BE2C (cell line): ENCODE results near the gene DCXR.

Experiments
- DNase-seq: peaks from one replicate; pipeline ENCODE4 v3.0.0-alpha.2; 2020
- H3K27me3 ChIP-seq: fragments of 250-450 bp; sonication (Bioruptor Pico); 2 replicates; pipeline ENCODE4 v1.5.1; 2020; ENCODE audit warnings: mild to moderate bottlenecking
- H3K36me3 ChIP-seq: fragments of 250-450 bp; sonication (Bioruptor Pico); 2 replicates; pipeline ENCODE4 v1.5.1; 2020; ENCODE audit warnings: mild to moderate bottlenecking
- H3K4me1 ChIP-seq: fragments of 250-450 bp; sonication (Bioruptor Pico); 2 replicates; pipeline ENCODE4 v1.5.1; 2020
- H3K4me3 ChIP-seq: 2 replicates; pipeline ENCODE4 v1.5.1; 2011; ENCODE audit warnings: low read depth, low read length
- H3K9me3 ChIP-seq: fragments of 250-450 bp; sonication (Bioruptor Pico); 2 replicates; pipeline ENCODE4 v1.5.1; 2020
- TF ChIP-seq, protein P1 (sequence below): IDR thresholded peaks from 2 replicates; pipeline ENCODE4 v1.5.1; 2012; ENCODE audit warnings: mild to moderate bottlenecking, low read depth, low read length

Gene DCXR

DNA sequence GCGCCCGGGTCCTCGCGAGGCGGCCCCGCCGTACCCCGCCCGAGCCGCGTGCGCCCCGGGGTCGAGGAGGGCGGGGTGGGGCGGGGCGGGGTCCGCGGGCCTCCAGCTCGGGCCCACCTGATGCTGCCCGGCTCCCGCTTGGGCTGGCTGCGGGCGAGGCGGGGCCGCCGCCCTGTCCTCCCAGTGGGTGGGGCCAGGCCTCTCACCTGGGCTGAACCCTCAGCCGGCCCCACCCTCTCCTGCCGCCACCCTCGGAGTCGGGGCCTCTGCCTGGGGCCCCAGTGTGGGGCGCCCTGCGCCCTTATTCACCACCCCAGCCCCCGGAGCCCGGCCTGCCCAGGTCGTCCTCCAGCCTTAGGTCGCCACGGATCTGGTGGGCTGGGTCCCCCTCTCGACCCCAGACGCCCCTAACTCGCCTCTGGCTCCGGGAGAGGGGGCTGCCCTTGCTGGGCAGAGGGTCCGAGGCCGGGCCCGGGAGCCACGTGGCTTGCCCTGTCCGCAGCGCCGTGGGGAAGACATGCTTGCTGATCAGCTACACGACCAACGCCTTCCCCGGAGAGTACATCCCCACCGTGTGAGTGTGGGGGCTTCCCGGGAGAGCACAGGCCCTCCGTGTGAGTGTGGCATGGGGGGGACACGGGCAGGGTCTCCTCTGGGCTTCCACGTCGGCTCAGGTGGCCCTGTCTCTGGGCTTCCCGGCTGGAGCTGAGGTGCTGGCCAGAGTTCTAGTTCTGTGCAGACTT lies 5.4 kb downstream of the DCXR start:
- Histone ChIP-seq H3K4me1 (no peaks in the 10 kb centered on the region), H3K9me3 (no peaks in the 10 kb centered on the region), H3K36me3 (0 out of 2 replicates have a peak, but pooled peaks cover 2% of the 10 kb centered on the region), H3K4me3 (peak overlapping the region; percentile 69), H3K27me3 (no peaks in the 10 kb centered on the region)
- DNase-seq = no peak
- TF ChIP-seq, protein P1, sequence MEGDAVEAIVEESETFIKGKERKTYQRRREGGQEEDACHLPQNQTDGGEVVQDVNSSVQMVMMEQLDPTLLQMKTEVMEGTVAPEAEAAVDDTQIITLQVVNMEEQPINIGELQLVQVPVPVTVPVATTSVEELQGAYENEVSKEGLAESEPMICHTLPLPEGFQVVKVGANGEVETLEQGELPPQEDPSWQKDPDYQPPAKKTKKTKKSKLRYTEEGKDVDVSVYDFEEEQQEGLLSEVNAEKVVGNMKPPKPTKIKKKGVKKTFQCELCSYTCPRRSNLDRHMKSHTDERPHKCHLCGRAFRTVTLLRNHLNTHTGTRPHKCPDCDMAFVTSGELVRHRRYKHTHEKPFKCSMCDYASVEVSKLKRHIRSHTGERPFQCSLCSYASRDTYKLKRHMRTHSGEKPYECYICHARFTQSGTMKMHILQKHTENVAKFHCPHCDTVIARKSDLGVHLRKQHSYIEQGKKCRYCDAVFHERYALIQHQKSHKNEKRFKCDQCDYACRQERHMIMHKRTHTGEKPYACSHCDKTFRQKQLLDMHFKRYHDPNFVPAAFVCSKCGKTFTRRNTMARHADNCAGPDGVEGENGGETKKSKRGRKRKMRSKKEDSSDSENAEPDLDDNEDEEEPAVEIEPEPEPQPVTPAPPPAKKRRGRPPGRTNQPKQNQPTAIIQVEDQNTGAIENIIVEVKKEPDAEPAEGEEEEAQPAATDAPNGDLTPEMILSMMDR = no peak

DNA sequence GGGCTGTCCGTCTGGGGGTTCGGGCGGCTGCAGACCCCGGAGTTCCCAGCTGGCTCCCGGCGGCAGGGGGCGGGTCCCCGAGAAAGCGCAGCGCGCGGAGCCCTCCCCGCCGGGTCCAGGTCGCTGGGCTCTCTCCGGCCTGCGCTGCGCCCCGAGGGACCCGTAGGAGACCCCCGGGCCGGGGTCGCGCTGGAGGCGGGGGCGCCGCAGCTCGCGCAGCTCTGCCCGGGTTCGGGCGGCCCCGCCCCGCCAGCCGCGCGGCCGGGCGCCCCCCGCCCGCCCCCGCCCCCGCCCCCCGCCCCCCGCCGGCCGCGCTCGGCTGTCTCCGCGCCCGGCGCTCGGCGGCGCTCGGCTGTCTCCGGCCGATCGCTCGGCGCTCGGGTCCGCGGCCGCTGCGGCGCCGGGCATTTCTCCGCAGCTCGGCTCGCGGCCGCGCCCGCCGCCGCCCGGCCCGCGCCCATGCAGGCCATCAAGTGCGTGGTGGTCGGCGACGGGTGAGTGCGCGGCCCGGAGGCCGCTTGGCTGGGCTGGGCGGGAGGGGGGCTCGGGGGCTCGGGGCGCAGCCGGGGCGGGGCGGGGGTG lies 6.1 kb downstream of the DCXR start, which contains the start of gene RAC3:
Gene RAC3, plus strand, starts transcription at position 376 of the 582 bp plus-strand sequence. Its CDS starts 84 bp downstream, at position 460.
- peak within 1 kb of the TSS; percentile 69 for H3K4me3 ChIP-seq
- H3K27me3 ChIP-seq = no peaks in the 10 kb centered on the region
- 0 out of 2 replicates have a peak, but pooled peaks cover 2% of the 10 kb centered on the region for H3K36me3 ChIP-seq
- TF ChIP-seq, protein P1 = no peak
- H3K4me1 ChIP-seq = no peaks in the 10 kb centered on the region
- no peaks in the 10 kb centered on the region for H3K9me3 ChIP-seq
- DNase-seq = peak; percentile 72

DNA sequence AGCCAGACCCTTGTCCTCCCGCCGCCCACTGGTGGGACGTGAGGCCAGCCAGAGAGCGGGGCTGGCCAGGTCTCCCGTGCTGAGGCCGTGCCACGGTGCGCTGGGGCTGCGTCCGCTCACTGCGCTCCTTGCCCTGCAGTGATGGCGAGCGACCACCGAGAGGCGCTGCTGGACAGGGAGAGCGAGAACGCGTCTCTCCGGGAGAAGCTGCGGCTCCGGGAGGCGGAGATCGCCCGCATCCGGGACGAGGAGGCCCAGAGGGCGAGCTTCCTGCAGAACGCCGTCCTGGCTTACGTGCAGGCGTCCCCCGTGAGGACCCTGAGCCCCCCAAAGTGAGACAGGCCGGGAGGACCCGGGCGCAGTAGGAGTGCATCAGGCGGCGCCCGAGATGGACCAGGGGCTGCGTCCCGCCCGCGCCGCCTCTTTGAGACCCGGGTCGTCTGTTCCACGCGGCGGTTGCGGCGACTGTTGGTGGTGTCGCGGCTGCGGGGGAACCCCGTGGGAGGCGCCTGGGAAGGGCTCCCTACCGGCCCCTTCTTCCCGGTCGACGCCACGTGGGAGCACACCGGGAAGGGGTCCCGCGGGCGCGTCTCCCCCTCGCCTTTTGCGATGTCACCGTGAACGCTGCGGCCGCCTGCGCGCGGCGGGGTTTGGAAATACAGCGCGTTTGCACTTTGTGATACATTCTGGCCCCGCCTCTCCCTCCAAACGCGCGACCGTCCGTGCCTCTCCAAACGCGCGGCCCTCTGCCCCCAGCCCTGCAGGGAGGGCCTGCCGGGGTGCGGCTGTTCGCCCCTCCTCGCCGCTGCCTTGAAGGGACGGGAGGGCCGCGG lies 6.8 kb downstream of the DCXR start:
- Histone ChIP-seq H3K36me3 (no peaks in the 10 kb centered on the region), H3K4me1 (no peaks in the 10 kb centered on the region), H3K9me3 (no peaks in the 10 kb centered on the region), H3K27me3 (no peaks in the 10 kb centered on the region), H3K4me3 (peak overlapping the region; percentile 66)
- TF ChIP-seq, protein P1 = peak; percentile 45
- peak; percentile 93 for DNase-seq

DNA sequence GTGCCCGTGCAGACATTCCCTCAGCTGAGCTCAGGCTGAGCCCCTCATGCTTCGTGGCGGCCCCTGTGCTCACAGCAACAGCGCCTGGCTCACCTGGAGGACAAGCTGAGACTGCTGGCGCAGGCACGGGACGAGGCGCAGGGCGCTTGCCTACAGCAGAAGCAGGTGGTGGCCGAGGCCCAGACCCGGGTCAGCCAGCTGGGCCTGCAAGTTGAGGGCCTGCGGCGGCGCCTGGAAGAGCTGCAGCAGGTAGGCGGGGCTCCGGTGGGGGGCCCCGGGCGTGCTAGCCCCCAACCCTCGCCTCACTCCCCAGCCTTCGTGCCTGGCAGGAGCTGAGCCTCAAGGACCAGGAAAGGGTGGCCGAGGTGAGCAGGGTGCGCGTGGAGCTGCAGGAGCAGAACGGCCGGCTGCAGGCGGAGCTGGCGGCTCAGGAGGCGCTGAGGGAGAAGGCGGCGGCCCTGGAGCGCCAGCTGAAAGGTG lies 7.5 kb downstream of the DCXR start:
- H3K36me3 ChIP-seq = no peaks in the 10 kb centered on the region
- H3K9me3 ChIP-seq = no peaks in the 10 kb centered on the region
- no peaks in the 10 kb centered on the region for H3K4me1 ChIP-seq
- H3K27me3 ChIP-seq = no peaks in the 10 kb centered on the region
- no peak for DNase-seq
- TF ChIP-seq, protein P1 = no peak
- no peak overlapping the region; the same call in 1 of the 2 replicates for H3K4me3 ChIP-seq

DNA sequence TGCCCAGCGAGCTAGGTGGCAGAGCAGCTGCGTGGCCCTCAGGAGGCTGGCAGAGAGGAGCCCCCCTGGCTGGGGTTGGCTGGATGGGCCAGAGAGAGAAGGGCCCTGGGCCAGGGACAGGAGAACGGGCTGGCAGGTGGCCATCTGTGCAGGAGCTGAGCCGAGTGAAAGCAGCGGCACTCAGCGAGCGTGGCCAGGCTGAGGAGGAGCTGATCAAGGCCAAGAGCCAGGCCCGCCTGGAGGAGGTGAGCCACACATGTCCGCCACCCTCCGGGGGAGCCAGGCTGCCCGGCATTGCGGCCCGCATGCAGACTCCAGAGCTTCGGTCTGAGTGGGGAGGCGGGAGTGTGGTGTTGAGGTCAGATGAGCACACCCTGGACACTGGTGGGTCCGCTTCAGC lies 8.1 kb downstream of the DCXR start:
- no peak overlapping the region for H3K4me3 ChIP-seq
- no peaks in the 10 kb centered on the region for H3K36me3 ChIP-seq
- H3K27me3 ChIP-seq = no peaks in the 10 kb centered on the region
- TF ChIP-seq, protein P1 = no peak
- no peak for DNase-seq
- H3K4me1 ChIP-seq = no peaks in the 10 kb centered on the region
- H3K9me3 ChIP-seq = no peaks in the 10 kb centered on the region
